ENCODE measurements around the gene KLC3.

Gene KLC3

GRCh38 chr19:45391871-45392665 is 51.5 kb downstream of the KLC3 start:
- H3K9me2 ChIP-seq (replicated peaks; ENCODE audit: insufficient read depth, low read length): no peaks in the 10 kb centered on the region
- no peaks in the 10 kb centered on the region for H3K27me3 ChIP-seq (ENCODE audit: low read length)
- H3K36me3 ChIP-seq (ENCODE audit: low read length): no peaks in the 10 kb centered on the region
- H3K79me2 ChIP-seq (ENCODE audit: insufficient read depth, low read length): no peaks in the 10 kb centered on the region
- H4K20me1 ChIP-seq (ENCODE audit: low read depth, low read length): no peaks in the 10 kb centered on the region
- no peak overlapping the region for H3K4me2 ChIP-seq (ENCODE audit: low read depth, low read length, poor library complexity, severe bottlenecking)
- H3F3A ChIP-seq (ENCODE audit: insufficient read depth): no peaks in the 10 kb centered on the region
- H3K9me3 ChIP-seq (ENCODE audit: insufficient read depth, low read length): no peaks in the 10 kb centered on the region
- no peak overlapping the region for H2AFZ ChIP-seq (ENCODE audit: low read depth, low read length, severe bottlenecking)
- H3K27ac ChIP-seq (ENCODE audit: low read depth, low read length): no peak overlapping the region
- TF ChIP-seq CTCF (IDR thresholded peaks at IDR 0.05; ENCODE audit: insufficient read depth, low read length, poor library complexity, severe bottlenecking): no peak
- TF ChIP-seq EZH2phosphoT487 (conservative IDR thresholded peaks at IDR 0.05; ENCODE audit: low read length): no peak
- H3K9ac ChIP-seq (ENCODE audit: low read length): no peak overlapping the region
- H3K4me3 ChIP-seq (ENCODE audit: insufficient read depth, low read length, poor library complexity, severe bottlenecking): no peak overlapping the region

- Histone ChIP-seq H3K9ac (ENCODE audit: low read length) (no peak overlapping the region), H3K79me2 (ENCODE audit: insufficient read depth, low read length) (no peaks in the 10 kb centered on the region), H3K27me3 (ENCODE audit: low read length) (no peaks in the 10 kb centered on the region), H2AFZ (ENCODE audit: low read depth, low read length, severe bottlenecking) (no peak overlapping the region), H3K4me2 (ENCODE audit: low read depth, low read length, poor library complexity, severe bottlenecking) (no peak overlapping the region), H4K20me1 (ENCODE audit: low read depth, low read length) (no peaks in the 10 kb centered on the region), H3K9me3 (ENCODE audit: insufficient read depth, low read length) (no peaks in the 10 kb centered on the region), H3K4me3 (ENCODE audit: insufficient read depth, low read length, poor library complexity, severe bottlenecking) (no peak overlapping the region), H3K9me2 (replicated peaks; ENCODE audit: insufficient read depth, low read length) (no peaks in the 10 kb centered on the region), H3K36me3 (ENCODE audit: low read length) (no peaks in the 10 kb centered on the region), H3F3A (ENCODE audit: insufficient read depth) (no peaks in the 10 kb centered on the region), H3K27ac (ENCODE audit: low read depth, low read length) (no peak overlapping the region)
- TF ChIP-seq EZH2phosphoT487 (conservative IDR thresholded peaks at IDR 0.05; ENCODE audit: low read length) (no peak), CTCF (IDR thresholded peaks at IDR 0.05; ENCODE audit: insufficient read depth, low read length, poor library complexity, severe bottlenecking) (no peak)
Measured at GRCh38 chr19:45395821-45396617, 55.5 kb downstream of the KLC3 start.

- Histone ChIP-seq H3K36me3 (ENCODE audit: low read length) (no peaks in the 10 kb centered on the region), H2AFZ (ENCODE audit: low read depth, low read length, severe bottlenecking) (no peak overlapping the region), H3K4me2 (ENCODE audit: low read depth, low read length, poor library complexity, severe bottlenecking) (no peak overlapping the region), H3K9me2 (replicated peaks; ENCODE audit: insufficient read depth, low read length) (no peaks in the 10 kb centered on the region), H3K4me3 (ENCODE audit: insufficient read depth, low read length, poor library complexity, severe bottlenecking) (no peak overlapping the region), H3K27ac (ENCODE audit: low read depth, low read length) (no peak overlapping the region), H3K9ac (ENCODE audit: low read length) (no peak overlapping the region), H4K20me1 (ENCODE audit: low read depth, low read length) (no peaks in the 10 kb centered on the region), H3F3A (ENCODE audit: insufficient read depth) (no peaks in the 10 kb centered on the region), H3K9me3 (ENCODE audit: insufficient read depth, low read length) (no peaks in the 10 kb centered on the region), H3K79me2 (ENCODE audit: insufficient read depth, low read length) (no peaks in the 10 kb centered on the region), H3K27me3 (ENCODE audit: low read length) (no peaks in the 10 kb centered on the region)
- TF ChIP-seq EZH2phosphoT487 (conservative IDR thresholded peaks at IDR 0.05; ENCODE audit: low read length): no peak
- no peak for TF ChIP-seq CTCF (IDR thresholded peaks at IDR 0.05; ENCODE audit: insufficient read depth, low read length, poor library complexity, severe bottlenecking)
Measured at GRCh38 chr19:45400192-45400591, 59.6 kb downstream of the KLC3 start.
